ENCODE results near the gene SERPINA3. TPM values are rescaled to one million over a fixed set of nuclear protein-coding genes. Genes with fewer than 3 reads are reported as not detected.

The SERPINA3 gene
- total RNA-seq, 4 donors from 2014 or later, result 111 to 209 (median 125) TPM

DNA sequence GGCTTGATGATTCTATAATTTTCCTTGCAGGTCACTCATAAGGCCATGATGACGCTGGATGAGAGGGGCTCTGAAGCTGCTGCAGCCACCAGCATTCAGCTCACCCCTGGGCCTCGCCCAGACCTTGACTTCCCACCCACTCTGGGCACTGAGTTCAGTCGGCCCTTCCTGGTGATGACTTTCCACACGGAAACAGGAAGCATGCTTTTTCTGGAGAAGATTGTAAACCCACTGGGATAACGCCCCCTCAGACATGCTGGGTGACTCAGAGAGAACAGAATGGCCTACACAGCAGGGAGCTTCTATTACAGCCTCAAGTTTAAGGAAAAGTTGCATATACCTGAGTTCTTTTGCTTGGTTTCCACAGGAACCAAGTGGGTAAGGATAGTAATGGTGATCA lies 34.3 kb downstream of the SERPINA3 start:
- TF ChIP-seq, protein P1, sequence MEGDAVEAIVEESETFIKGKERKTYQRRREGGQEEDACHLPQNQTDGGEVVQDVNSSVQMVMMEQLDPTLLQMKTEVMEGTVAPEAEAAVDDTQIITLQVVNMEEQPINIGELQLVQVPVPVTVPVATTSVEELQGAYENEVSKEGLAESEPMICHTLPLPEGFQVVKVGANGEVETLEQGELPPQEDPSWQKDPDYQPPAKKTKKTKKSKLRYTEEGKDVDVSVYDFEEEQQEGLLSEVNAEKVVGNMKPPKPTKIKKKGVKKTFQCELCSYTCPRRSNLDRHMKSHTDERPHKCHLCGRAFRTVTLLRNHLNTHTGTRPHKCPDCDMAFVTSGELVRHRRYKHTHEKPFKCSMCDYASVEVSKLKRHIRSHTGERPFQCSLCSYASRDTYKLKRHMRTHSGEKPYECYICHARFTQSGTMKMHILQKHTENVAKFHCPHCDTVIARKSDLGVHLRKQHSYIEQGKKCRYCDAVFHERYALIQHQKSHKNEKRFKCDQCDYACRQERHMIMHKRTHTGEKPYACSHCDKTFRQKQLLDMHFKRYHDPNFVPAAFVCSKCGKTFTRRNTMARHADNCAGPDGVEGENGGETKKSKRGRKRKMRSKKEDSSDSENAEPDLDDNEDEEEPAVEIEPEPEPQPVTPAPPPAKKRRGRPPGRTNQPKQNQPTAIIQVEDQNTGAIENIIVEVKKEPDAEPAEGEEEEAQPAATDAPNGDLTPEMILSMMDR (IDR thresholded peaks at IDR 0.05), result no peak
- no peak for ATAC-seq (ENCODE audit: low FRiP score)

DNA sequence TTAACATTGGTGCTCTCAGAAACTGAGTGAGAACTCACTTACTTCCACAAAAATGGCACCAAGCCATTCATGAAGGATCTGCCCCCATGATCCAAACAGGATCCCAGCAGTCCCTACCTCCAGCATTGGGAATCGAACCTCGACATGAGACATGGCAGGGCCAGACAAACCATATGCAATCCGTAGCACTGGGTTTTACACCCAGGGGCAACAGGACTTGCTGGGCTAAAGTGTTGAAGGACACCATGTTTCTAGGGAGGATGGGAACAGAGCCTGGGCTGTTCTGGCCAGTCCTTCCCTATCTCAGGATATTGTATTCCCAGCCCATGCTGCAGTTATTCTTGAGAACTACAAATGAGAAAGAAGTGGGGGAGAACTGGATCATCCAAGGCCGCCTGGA lies 36.6 kb downstream of the SERPINA3 start:
- no peak for DNase-seq (ENCODE audit: low spot score)
- TF ChIP-seq, protein P1 (IDR thresholded peaks at IDR 0.05), result no peak
- ATAC-seq (ENCODE audit: low FRiP score), result no peak

More for the DNA sequence above, 34.3 kb downstream of the SERPINA3 start:
- no peak for DNase-seq (ENCODE audit: low spot score)

DNA sequence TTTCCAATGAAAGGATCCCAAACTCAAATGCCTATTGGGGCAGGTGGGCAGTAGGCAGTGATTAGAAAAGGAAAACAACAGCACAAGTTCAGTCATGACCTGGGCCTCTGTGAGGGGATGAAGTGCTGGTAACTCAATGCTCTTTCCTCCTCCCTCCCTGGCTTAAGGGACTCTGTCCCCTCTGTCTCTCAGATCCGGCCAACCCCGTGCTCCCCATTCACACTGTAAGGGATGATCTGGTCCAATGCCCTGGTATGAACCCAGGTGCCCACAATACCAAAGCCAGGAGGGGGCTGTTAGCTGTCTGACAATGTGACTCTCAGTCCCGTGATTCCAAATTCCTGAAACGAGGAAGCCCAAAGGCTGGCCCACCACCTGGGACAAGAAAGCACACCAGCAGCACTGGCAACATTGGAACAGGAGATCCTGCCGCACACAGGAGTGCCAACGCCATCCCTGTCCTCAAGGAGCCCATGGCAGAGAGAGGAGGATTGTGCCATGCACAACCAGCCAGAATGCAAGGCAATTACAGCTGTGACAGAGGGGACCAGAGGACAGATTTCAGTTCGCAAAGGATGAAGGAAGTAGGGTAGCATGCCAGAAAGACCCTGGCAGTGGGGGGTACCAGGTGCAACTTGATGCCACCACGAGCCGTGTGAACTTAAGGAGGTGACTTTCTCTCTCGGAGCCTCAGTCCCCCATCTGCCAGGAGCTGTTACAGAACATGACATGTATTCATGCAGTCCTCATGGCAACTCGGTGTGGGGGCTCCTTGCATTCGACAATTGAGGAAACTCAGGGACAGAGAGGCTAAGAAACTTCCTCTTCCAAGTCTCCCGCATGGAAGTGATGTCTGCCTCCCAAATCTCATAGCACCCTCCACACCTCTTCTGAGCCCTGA lies 37.6 kb downstream of the SERPINA3 start:
- TF ChIP-seq, protein P1 (IDR thresholded peaks at IDR 0.05), result no peak
- no peak for DNase-seq (ENCODE audit: low spot score)
- no peak for ATAC-seq (ENCODE audit: low FRiP score)

DNA sequence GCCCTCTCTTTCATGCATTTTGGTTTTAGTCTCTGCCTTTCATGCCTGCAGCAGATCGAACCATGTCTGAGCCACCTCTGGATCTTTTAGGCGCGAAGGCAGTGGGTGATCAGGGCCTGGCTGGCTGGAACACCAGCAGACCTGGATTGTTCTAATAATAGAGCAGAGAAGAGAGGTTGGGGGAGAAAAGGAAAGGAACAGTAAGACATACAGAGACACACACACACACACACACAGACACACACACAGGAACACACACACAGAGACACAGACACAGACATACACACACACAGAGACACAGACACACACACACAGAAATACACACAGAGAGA lies 38.2 kb downstream of the SERPINA3 start:
- no peak for ATAC-seq (ENCODE audit: low FRiP score)
- TF ChIP-seq, protein P1 (IDR thresholded peaks at IDR 0.05), result no peak

DNA sequence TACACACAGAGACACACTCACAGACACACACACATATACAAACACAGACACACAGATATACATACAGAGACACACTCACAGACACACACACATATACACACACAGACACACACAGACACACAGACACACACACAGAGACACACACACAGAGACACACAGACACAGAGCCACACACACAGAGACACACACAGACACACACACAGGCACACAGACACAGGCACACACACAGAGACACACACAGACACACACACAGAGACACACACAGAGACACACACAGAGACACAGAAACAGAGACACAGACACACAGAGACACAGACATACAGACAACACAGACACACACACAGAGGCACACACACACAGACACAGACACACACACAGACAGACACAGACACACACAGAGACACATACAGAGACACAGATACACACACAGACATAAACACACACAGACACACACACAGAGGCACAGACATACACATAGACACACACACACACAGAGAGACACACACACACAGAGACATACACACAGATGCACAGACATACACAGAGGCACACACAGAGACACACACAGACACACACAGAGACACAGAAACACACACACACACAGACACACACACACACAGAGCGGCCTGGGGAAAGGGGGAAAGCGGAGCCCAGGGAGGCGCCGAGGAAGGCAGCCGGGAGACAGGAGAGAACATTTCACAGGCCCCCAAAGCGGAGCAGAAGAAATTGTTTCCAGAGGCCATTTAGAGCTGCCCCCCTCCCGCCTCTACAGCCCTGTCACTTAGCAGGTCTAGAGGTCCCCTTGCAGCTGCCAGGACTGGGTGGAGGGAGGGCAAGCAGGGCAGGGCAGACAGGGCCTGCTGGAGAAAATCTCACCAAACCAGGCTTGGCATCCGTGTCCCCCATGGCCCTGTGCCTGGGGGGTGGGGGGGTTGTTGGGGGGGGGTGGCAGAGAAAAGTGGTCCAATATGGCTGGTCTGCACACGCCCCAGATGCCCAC lies 38.9 kb downstream of the SERPINA3 start:
- peak; percentile 22 for ATAC-seq (ENCODE audit: low FRiP score)
- TF ChIP-seq, protein P1 (IDR thresholded peaks at IDR 0.05), result no peak
- DNase-seq (ENCODE audit: low spot score), result no peak

More for the DNA sequence above, 38.2 kb downstream of the SERPINA3 start:
- no peak for DNase-seq (ENCODE audit: low spot score)

DNA sequence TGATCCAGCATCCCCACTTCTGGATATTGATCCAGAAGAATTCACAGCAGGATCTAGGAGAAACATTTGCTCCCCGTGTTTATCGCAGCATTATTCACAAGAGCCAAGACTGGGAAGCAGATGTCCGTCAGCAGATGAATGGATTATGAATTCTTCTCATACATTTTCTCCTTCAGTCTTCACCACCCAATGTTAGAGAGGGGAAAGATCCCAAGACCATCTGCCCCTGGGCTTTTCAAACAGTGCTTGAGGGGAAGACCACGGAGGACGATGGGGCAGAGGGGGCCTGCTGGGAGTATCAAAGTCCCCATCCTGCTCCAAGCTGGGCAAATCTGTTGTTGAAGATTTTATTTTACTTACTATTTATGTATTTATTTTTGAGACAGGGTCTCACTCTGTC lies 41.1 kb downstream of the SERPINA3 start:
- no peak for DNase-seq (ENCODE audit: low spot score)

More for the DNA sequence above, 41.1 kb downstream of the SERPINA3 start:
- TF ChIP-seq, protein P1 (IDR thresholded peaks at IDR 0.05), result no peak
- ATAC-seq (ENCODE audit: low FRiP score), result no peak
